Iris pigment epithelial cell (primary cell): ENCODE data around the gene SEMA4D.
A peak's percentile ranks its signal among the peaks of the same experiment; 100 is the strongest.

Experiments used
- DNase-seq: peaks from one replicate; pipeline ENCODE4 v3.0.0-alpha.2; 2011; ENCODE audit warnings: low read depth

Gene SEMA4D, protein sequence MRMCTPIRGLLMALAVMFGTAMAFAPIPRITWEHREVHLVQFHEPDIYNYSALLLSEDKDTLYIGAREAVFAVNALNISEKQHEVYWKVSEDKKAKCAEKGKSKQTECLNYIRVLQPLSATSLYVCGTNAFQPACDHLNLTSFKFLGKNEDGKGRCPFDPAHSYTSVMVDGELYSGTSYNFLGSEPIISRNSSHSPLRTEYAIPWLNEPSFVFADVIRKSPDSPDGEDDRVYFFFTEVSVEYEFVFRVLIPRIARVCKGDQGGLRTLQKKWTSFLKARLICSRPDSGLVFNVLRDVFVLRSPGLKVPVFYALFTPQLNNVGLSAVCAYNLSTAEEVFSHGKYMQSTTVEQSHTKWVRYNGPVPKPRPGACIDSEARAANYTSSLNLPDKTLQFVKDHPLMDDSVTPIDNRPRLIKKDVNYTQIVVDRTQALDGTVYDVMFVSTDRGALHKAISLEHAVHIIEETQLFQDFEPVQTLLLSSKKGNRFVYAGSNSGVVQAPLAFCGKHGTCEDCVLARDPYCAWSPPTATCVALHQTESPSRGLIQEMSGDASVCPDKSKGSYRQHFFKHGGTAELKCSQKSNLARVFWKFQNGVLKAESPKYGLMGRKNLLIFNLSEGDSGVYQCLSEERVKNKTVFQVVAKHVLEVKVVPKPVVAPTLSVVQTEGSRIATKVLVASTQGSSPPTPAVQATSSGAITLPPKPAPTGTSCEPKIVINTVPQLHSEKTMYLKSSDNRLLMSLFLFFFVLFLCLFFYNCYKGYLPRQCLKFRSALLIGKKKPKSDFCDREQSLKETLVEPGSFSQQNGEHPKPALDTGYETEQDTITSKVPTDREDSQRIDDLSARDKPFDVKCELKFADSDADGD

DNA sequence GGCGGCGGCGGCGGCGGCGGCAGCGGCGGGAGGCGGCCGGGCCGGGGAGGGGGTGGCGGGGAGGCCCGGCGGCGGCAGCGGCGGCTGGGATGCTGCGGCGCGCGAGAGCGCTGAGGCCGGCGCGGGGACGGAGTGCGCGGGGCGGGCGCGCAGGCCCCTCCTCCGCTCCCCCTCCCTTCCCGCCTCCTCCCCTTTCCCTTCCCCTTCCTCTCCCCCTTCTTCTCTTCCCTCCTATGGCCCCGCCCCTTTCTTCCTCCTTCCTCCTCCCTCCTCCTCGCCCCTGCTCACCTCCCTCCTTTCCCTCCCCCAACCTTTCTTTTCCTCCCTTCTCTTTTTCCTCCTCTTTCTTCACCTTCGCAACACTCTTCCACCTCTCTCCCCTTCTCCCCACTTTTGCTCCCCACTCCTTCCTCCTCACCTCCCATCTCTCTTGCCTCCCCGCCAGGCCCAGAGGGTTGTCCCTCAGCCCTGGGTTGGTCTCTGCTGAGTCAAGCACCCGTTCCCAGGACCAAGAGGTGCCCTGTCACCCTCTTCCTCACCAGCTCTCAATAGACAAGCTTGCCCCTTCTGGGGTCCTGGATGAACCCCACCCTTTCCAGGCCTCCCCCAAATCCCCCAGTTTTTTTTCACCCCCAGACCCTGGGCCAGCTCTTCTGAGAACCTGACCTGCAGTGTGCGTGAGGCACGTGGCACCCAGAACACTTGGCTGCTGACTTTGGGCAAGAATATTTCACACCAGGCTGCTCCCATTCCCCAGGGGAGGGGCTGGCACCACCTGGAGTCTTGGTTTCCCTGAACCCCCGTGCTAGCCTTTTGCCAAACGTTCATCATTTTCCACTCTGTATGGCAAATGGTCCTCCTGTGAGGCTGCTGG is at the start of gene SEMA4D:
SEMA4D (minus strand) TSS at position 136 of the 874 bp plus-strand sequence. CDS start 92,657 bp downstream, outside the sequence.
- DNase-seq, result peak; percentile 24

GRCh38 chr9:89547000-89547399 is 49.1 kb upstream of the SEMA4D start:
- no peak for DNase-seq

DNA sequence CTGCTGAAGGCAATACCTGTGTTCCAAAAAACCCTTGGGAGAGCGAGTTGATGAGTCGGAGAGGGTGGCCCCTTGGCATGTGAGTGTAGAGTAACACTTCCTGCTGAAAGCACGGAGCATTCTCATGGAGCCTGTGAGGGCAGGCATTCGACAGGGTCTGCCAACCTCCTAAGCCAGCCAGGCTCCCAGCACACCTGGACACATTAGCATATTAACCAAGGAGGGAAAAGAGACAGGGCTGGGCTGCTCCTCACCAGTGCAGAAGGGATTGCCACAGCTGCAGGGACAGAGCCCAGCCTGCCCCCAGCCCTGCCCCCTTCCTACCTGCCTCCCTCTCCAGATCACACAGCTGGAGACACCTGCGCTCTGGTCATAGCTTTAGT is 46.4 kb upstream of the SEMA4D start:
- DNase-seq, result no peak

DNA sequence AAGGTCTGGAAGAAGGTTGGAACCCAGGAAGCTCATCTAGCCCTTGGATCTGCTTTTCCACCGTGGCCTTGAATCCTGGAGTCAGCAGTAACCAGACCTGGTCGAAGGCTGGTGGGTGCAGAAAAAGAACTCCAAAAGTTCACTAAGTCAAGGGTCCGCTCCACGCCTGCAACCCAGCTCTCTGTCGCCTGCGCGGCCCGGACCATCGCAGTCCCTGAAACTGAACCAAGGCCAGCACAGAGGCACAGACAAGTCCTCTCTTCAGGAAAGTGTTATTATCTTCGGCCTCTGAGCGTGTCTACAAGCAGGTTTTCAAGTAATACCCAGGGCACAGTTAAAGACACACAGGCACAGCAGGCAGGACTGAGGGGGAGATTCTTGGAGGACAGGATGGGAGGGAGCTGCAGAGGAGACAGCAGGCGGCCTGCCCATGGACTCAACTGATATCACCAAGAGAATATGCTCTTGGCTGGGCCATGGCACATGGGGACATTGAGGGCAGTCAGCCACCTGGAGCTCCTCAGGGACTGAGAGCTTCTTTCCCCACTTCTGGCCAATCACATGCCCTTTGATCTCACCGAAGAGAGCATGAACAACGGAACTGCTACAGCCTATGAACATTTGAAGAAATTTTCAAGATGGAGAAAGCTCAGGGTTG is 45.8 kb upstream of the SEMA4D start:
- no peak for DNase-seq

- no peak for DNase-seq
Measured at GRCh38 chr9:89543111-89543510, 45.2 kb upstream of the SEMA4D start.

GRCh38 chr9:89542401-89543021 is 44.6 kb upstream of the SEMA4D start:
- DNase-seq, result no peak

DNA sequence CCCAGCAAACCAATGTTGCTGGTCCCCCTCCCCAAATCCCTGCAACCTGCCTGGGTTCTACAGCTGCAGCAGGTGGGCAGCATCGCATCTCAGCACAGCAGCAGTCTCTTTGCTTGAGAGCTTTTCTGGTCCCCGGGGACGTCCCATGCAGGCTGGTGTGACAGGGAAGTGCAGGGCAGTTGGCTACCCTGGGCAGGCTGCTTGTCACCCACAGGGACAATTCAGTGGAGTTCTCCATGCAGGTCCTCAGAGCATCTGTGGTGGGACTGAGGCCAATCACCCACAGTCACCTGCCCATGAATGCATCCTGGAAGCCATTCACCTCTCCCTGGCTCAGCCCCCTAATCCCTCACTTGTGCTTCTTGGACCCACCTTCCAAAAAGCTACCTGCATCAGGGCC is 43.9 kb upstream of the SEMA4D start:
- no peak for DNase-seq

DNA sequence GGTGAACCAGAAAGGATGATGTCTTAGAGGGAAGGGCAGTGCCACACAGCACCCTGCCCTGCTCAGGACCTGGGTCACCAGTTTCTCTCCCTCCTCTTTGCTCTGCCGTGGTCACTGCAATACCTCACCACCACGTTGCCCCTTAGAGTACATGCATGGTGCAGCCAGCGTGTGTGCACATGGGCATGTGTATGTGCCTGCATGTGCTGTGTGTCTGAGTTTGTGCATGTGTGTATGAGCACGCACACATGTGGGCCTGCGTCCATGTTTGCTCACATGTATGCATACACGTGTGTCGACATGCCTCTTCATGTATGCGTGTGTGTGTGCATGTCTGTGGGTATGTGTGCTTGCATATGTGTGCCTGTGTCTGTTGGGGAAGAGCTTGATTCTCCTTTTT is 41.5 kb upstream of the SEMA4D start:
- no peak for DNase-seq

DNA sequence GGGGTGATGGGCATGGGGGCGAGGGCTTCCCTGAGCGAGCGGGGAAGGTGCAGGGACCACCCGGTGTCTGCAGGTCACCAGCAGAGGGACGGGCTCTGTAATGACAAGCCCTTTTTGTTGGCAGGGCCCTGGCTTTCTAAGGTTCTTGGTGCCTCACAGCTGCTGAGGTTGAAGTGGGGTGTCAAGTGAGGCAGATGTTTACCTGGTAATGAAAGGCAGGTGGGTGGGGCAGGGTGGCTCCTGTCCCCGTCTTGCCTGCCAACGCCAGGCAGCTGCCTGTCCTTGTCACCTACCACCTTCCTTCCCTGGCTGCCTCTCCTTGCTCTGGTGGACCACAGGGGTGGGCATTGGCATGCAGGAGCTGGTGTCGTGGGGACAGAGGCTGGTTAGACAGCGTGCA is 41.0 kb upstream of the SEMA4D start:
- no peak for DNase-seq

- DNase-seq, result no peak
Measured at GRCh38 chr9:89537166-89537565, 39.3 kb upstream of the SEMA4D start.

GRCh38 chr9:89536600-89536999 is 38.7 kb upstream of the SEMA4D start:
- no peak for DNase-seq

GRCh38 chr9:89536145-89536574 is 38.2 kb upstream of the SEMA4D start:
- DNase-seq, result no peak

GRCh38 chr9:89535461-89535860 is 37.5 kb upstream of the SEMA4D start:
- no peak for DNase-seq

DNA sequence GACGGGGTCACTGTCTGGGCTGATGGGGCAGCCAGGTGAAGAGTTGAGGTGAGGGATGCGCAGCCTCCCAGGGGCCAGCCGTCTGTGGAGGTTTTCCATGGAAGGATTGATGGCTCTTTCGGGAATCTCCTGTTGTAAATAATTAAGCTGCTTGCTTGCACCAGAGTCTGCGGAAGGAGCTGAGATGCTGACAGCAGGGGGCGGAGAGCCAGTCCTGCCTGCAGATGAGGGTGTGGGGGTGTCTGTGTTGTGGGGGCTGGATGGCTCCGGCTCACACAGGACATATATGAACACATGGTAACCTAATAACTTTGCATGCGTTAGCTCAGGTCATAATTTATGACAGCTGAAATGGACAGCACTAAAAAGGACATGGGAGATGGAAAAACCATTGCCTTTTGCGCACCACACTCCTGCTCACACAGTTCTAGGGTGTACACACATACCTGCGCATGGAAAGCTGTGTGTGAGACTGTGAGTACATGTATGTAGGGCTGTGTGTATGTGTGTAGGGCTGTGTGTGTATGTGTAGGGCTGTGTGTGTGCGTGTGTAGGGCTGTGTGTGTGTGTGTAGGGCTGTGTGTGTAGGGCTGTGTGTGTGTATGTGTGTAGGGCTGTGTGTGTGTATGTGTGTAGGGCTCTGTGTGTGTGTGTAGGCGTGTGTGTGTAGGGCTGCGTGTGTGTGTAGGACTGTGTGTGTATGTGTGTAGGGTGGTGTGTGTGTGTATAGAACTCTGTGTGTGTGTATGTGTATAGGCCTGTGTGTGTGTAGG is 36.8 kb upstream of the SEMA4D start:
- DNase-seq, result no peak

DNA sequence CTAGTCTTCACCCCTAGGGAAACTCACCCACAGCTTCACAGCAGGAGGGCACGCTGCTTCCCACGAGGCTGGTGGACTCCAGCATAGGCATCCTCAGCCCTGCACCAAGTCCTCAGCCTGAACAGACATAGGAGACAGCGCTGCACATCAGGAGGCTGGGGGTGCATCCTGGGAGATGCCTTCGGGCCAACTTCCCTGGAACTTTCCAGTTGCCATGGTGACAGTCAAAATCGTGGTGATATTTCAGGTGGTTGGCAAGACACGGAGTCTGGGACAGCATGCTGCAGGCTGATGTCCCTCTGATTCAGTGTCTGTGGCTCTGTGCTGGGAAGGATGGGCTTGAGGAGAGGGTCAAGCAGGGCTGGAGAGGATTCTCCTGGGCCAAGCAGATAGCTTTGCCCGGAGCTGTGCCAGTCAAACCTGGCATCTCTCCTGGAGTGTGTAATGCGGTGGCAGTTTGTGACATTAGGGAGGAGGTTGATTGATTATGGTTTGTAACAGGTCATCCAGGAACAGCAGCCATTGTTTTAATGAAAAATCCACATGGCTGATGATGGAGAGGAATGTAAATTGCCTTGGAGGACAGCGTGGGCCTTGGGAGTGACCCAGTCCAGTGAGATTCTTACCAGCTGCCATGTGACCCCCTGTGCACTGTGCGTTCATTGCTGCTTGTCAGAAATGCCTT is 35.6 kb upstream of the SEMA4D start:
- DNase-seq, result no peak

DNA sequence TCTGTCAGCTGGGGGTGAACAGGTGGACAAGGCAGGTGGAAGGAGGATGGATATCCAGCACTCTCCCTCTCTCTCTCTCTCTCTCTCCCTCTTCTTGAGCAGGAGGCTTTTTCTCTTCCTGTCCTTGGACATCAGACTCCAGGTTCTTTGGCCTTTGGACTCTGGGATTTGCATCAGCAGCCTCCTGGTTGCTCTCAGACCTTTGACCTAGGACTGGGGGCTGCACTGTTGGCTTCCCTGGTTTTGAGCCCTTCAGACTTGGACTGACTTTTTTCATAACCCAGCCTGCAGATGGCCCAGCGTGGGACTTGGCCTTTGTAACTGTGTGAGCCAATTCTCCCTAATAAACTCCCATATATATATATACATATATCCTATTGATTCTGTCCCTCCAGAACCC is 35.0 kb upstream of the SEMA4D start:
- DNase-seq, result no peak

DNA sequence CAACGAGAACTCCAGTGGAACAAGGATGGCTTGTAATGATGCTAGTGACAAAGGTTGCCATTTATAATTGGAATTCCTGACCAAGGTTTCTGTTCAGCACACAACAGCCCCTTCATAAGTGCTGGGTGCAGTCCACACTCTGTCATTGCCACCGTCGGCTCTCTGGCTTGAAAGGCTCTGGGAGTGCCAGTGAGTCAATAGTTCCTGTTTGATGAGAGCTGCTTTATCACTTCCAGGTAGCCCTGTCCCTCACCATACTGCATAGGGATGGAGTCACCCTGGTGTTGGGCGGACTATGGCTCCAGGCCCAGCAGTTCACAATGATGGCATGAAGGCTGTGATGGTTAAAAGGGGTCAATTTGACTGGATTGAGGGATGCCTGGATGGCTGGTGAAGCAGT is 34.6 kb upstream of the SEMA4D start:
- no peak for DNase-seq

DNA sequence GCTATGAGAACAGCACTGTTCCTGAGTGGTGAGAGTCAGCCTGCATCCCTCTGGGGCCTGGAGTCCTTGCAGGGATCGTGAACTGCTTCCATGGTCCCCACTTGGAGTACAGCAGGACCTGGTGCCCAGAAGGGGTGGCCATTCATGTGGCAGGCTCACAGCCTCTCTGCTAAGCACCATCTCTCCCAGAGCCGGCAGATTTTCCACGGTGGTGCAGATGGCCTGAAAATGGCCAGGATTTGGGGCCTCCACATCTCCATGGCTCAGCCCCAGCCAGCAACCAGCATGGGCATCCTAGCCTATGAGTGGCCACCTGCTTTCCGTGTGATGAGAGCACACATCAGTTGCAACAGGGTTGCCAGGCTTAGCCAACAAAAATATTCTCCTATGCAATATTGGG is 33.9 kb upstream of the SEMA4D start:
- no peak for DNase-seq

- DNase-seq, result no peak
Measured at GRCh38 chr9:89530726-89531125, 32.8 kb upstream of the SEMA4D start.
